Stomach (tissue), 9 donors: Measurements from ENCODE around the gene DLGAP1. TPM values are rescaled to one million over a fixed set of nuclear protein-coding genes. Genes with fewer than 3 reads are reported as not detected.

Source experiments
- DNase-seq, 2 donors: peaks; one replicate each; pipeline versions ENCODE4 v3.0.0 to v3.0.0-alpha.2; 2013 to 2019
- H3K27ac ChIP-seq, 5 donors: fragments of 200-600 bp in 4 of 5; sonication (generic) in 4 of 5; one replicate each; pipeline ENCODE4 v1.5.1; 2013 to 2019; ENCODE audit warnings: mild to moderate bottlenecking in 1 of 5, moderate library complexity in 1 of 5
- H3K27me3 ChIP-seq, 3 donors: fragments of 200-600 bp; sonication (generic); one replicate each; pipeline ENCODE4 v1.5.1; 2017 to 2019; ENCODE audit warnings: mixed run types in 1 of 3
- H3K36me3 ChIP-seq, 4 donors: fragments of 200-600 bp; sonication (generic); 1 replicate in 3 of 4; 2 replicates in 1 of 4; pipeline ENCODE4 v1.5.1; 2016 to 2019
- H3K4me1 ChIP-seq, 4 donors: fragments of 200-600 bp; sonication (generic); one replicate each; pipeline ENCODE4 v1.5.1; 2016 to 2019
- H3K4me3 ChIP-seq, 4 donors: fragments of 200-600 bp; sonication (generic) in 3 of 4; one replicate each; pipeline ENCODE4 v1.5.1; 2016 to 2019; ENCODE audit warnings: mild to moderate bottlenecking in 1 of 4
- H3K9me3 ChIP-seq, 4 donors: fragments of 200-600 bp; sonication (generic); one replicate each; pipeline ENCODE4 v1.5.1; 2016 to 2019
- EP300 ChIP-seq: sonication (generic); formaldehyde crosslinking; IDR thresholded peaks from one replicate; pipeline ENCODE4 v1.6.1; 2017; ENCODE audit warnings: antibody characterized with exemption
- POLR2A ChIP-seq, 4 donors: fragments of 450-650 bp; IDR thresholded peaks; one replicate each; pipeline ENCODE4 v1.6.1; 2016; ENCODE audit warnings: antibody characterized with exemption in 4 of 4, control low read depth in 2 of 4, mild to moderate bottlenecking in 1 of 4, moderate library complexity in 1 of 4
- POLR2AphosphoS5 ChIP-seq, 3 donors: sonication (generic); formaldehyde crosslinking; IDR thresholded peaks; one replicate each; pipeline ENCODE4 v1.6.1; 2016; ENCODE audit warnings: antibody characterized with exemption in 3 of 3
- WGBS, 5 donors: extraction: QIAGEN DNeasy Blood & Tissue Kit in 3 of 5; methylation state at CpG; one replicate each; pipeline versions ENCODE4 v1.1.5 to v1.1.7; 2013 to 2018; 5-methylcytosine and 5-hydroxymethylcytosine counted together
- intact Hi-C: fragments of 100-400 bp; cut with DNase I; formaldehyde crosslinking; loops from one replicate; pipeline ENCODE4 v1.15.1; 2023; ENCODE audit warnings: low total_unique reads
- polyA plus RNA-seq, 3 donors: library from polyadenylated mRNA; stranded (reverse); fragments of 200-250 nt; gene quantifications; one replicate each; pipeline ENCODE4 v1.2.3, GENCODE V29; 2013
- total RNA-seq, 5 donors: library from RNA; depleted of rRNA; stranded (reverse); fragments of >200 nt; gene quantifications; one replicate each; pipeline versions ENCODE4 v1.1.0 to v1.2.3, GENCODE V29; 2014 to 2016
- TF ChIP-seq, protein P1 (sequence below), 7 experiments: fragments of 450-650 bp in 4 of 7; fragments of 200-600 bp in 3 of 7; sonication (generic) in 3 of 7; IDR thresholded peaks; one replicate each; pipeline ENCODE4 v1.5.1; 2016 to 2019; ENCODE audit warnings: antibody characterized with exemption in 7 of 7, control low read depth in 2 of 7, mild to moderate bottlenecking in 1 of 7
- donor health status: healthy with polysubstance abuse.
- donor health status: Bipolar disorder and iron deficiency.
- donor health status: healthy.

Gene DLGAP1
- total and polyA plus RNA-seq, 8 donors: 0.06 to 7.0 (median 1.3) TPM; not detected in 1

GRCh38 chr18:3452750-3453539 lies 1002.2 kb downstream of the DLGAP1 start:
- H3K9me3 ChIP-seq: no peaks in the 10 kb centered on the region
- peaks cover 32 to 56% (median 42%) of the 10 kb centered on the region in 4 donors for H3K4me1 ChIP-seq
- H3K4me3 ChIP-seq: peak overlapping the region; percentile 69 to 86 (median 78)
- TF ChIP-seq POLR2A (IDR thresholded peaks at IDR 0.05): no peak
- TF ChIP-seq POLR2AphosphoS5 (IDR thresholded peaks at IDR 0.05): no peak
- TF ChIP-seq, protein P1, sequence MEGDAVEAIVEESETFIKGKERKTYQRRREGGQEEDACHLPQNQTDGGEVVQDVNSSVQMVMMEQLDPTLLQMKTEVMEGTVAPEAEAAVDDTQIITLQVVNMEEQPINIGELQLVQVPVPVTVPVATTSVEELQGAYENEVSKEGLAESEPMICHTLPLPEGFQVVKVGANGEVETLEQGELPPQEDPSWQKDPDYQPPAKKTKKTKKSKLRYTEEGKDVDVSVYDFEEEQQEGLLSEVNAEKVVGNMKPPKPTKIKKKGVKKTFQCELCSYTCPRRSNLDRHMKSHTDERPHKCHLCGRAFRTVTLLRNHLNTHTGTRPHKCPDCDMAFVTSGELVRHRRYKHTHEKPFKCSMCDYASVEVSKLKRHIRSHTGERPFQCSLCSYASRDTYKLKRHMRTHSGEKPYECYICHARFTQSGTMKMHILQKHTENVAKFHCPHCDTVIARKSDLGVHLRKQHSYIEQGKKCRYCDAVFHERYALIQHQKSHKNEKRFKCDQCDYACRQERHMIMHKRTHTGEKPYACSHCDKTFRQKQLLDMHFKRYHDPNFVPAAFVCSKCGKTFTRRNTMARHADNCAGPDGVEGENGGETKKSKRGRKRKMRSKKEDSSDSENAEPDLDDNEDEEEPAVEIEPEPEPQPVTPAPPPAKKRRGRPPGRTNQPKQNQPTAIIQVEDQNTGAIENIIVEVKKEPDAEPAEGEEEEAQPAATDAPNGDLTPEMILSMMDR (IDR thresholded peaks at IDR 0.05): no peak
- no peak for TF ChIP-seq EP300
- DNase-seq: peak in 1 of 2 donors; percentile 27
- H3K27ac ChIP-seq: peak overlapping the region; percentile 94 to 99 (median 99)
- peaks cover 10 to 20% (median 18%) of the 10 kb centered on the region in 4 donors for H3K36me3 ChIP-seq
- H3K27me3 ChIP-seq: no peaks in the 10 kb centered on the region
- intact Hi-C loops: loop anchor here (10.0 kb wide), 2 partner anchors 132 to 168 kb away; no protein-coding TSS in a partner anchor
- 26 to 42% (median 28%) methylated on average over 17 of the region's 17 CpGs for WGBS, 5 donors

- intact Hi-C loops: loop anchor here (10.0 kb wide), 2 partner anchors 133 to 167 kb away; no protein-coding TSS in a partner anchor
- Histone ChIP-seq H3K4me3 (peak overlapping the region; percentile 69 to 86 (median 78)), H3K27ac (peak overlapping the region; percentile 94 to 99 (median 99)), H3K9me3 (no peaks in the 10 kb centered on the region), H3K36me3 (peaks cover 2 to 12% (median 10%) of the 10 kb centered on the region in 4 donors), H3K4me1 (peaks cover 25 to 53% (median 38%) of the 10 kb centered on the region in 4 donors), H3K27me3 (no peaks in the 10 kb centered on the region)
- TF ChIP-seq, protein P1 (IDR thresholded peaks at IDR 0.05): no peak
- TF ChIP-seq POLR2A (IDR thresholded peaks at IDR 0.05) (peak in 2 of 4 donors; percentile 41 to 64), POLR2AphosphoS5 (IDR thresholded peaks at IDR 0.05) (peak; percentile 1 to 60 (median 57))
- DNase-seq: peak; percentile 73 to 83
- WGBS, 5 donors: 1 to 2% (median 2%) methylated on average over 29 to 53 of the region's 53 CpGs
Observed at GRCh38 chr18:3451989-3452749, 1002.9 kb downstream of the DLGAP1 start.

- H3K4me3 ChIP-seq: peak overlapping the region; percentile 69 to 86 (median 78)
- no peaks in the 10 kb centered on the region for H3K27me3 ChIP-seq
- WGBS, 5 donors: 0 to 1% (median 0%) methylated on average over 28 to 50 of the region's 50 CpGs
- TF ChIP-seq POLR2A (IDR thresholded peaks at IDR 0.05): peak in 2 of 4 donors; percentile 81 to 86
- peak in 2 of 3 donors; percentile 82 to 91 for TF ChIP-seq POLR2AphosphoS5 (IDR thresholded peaks at IDR 0.05)
- TF ChIP-seq, protein P1 (IDR thresholded peaks at IDR 0.05): no peak
- TF ChIP-seq EP300: no peak
- DNase-seq: peak; percentile 94 to 97
- intact Hi-C loops: loop anchor here (10.0 kb wide), 2 partner anchors 133 to 167 kb away; no protein-coding TSS in a partner anchor
- H3K4me1 ChIP-seq: peaks cover 31 to 53% (median 40%) of the 10 kb centered on the region in 4 donors
- H3K9me3 ChIP-seq: no peaks in the 10 kb centered on the region
- peaks cover 0 to 5% (median 3%) of the 10 kb centered on the region in 4 donors for H3K36me3 ChIP-seq
- peak overlapping the region; percentile 94 to 99 (median 99) for H3K27ac ChIP-seq
Observed at GRCh38 chr18:3451183-3451988, 1003.7 kb downstream of the DLGAP1 start.
